ENCODE data around the gene NAT10. TPM values are rescaled to one million over a fixed set of nuclear protein-coding genes. Genes with fewer than 3 reads are reported as not detected.

NAT10 gene
- total RNA-seq, 1 donor from 2014 or later, result 31.6 TPM

DNA sequence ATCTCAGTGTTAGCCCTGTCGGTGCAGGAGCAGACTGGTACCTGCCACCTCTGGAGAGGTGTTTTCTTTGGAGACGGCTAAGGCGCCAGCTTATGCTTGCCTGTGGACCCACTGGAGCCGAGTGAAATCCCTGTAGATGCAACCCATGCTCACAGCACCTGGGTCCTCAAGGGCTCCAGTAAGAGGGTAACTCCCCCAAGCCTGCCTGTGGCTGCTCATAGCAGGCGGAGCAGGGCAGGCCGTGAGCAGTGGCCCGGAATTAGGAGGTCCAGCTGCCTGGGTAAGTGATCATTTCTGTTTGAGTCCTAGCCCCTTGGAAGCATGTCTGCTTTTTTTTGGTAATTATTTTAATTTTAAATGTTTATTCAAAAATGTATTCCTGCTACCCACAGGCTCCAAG lies 43.8 kb downstream of the NAT10 start:
- no peak for DNase-seq (ENCODE audit: low read depth)

DNA sequence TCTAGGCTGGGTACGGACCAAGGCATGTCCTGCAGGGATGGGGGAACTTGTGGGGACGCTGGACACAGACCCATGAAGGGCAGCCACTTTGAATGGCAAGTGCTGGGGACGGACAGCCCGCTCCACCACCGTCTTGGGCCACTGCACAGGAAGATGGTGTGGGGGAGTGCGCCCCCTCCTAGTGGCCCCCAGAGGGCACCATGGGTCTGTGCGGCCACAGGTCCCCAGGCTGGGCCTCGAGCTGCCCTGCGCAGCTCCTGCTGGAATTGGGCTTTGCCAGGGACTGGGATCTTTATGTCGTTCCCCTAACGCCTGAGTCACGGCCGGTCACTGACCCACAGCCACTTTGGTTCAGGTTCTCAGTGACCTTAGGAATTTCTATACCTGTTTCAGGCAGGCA lies 44.4 kb downstream of the NAT10 start:
- DNase-seq (ENCODE audit: low read depth), result no peak

DNA sequence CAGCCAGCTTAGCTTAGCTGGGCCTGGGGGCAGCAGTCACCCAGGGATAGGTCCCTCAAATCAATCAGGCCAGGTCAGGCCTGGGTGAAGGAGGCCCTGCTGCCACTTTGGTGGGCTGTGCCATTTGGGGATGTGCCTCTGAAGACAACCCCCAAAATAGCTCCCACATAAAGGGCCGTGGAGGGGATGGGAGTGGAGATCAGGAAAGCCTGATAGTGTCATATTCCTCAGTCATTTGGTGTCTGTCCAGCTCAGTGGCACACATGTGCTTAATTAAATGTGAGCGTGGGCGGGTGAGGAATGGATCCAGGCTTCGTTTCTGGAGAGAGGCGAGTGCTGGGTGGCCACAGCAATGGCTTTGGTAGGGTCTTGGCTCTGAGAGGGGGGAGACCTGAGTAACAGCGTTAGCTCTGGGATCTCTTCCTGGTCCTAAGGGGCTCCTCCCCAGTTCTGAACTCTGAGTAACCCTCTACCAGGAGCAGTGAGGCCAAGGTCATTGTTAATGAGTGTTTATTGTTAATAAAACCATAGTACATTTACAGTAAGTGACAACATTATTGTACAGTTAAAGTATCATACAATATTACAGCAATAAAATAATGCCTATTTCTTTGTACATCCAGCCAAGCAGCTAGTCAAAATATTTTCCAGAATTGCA lies 45.2 kb downstream of the NAT10 start:
- no peak for DNase-seq (ENCODE audit: low read depth)

DNA sequence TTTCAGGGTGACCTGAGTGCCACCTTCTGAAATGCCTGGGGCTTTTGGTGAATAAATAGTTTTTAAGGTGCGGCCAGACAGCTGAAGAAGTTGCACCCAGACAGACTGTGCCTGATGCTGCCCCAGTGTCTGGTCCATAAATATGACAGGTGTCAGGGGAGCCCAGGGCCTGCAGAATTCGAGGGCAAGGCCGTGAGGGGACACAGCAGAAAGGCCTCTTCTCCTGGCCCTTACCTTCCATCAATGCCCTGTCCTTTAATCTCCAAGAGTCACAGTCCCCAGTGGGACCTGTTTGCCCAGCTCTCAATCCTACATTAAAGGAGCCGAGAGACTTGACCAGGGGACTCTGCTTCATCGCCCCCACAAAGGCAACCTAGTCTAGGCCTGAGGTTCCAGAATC lies 45.7 kb downstream of the NAT10 start:
- DNase-seq (ENCODE audit: low read depth), result no peak

DNA sequence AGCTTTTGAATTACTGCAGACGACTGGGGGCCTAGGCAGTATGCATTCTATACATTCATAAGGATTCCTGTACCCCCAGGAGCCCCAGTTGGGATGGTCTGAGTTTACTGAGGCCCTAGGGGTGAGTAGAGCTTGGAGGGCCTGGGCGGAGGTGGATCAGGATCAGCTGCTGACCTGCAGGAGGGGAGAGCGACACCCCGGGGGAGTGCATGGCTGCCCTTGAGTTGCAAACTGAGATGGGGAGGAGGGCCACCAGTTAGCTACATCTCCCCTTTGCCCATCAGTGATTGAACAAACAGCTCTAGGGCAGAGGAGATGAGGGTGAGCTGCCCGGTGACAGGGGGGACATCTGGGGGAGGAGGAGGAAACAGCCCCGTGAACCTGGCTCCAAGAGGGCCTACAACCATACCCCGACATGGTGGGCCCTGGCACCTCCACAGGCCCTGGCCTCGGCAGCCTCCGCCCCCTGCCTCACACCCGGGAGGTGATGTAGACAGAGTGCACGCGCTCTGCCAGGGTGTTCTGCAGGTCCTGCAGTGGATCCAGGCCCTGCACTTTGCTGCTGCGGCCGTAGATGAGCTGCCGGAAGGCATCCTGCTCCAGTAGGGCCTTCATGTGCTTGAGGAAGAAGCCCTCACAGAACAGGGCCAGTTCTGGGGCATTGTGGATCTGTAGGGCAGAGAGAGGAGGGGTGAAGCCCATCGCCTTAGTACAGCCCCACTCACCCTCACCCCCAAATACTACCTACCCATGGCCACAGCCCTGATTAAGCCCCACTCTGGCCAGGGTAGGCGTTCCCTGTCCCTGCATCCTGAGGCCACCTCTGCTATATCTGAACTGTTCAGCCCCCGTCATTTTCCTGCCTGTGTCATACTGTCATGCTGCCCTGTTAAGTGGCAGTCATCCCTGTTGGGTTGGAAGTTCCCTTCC lies 46.8 kb downstream of the NAT10 start:
- DNase-seq (ENCODE audit: low read depth), result no peak

DNA sequence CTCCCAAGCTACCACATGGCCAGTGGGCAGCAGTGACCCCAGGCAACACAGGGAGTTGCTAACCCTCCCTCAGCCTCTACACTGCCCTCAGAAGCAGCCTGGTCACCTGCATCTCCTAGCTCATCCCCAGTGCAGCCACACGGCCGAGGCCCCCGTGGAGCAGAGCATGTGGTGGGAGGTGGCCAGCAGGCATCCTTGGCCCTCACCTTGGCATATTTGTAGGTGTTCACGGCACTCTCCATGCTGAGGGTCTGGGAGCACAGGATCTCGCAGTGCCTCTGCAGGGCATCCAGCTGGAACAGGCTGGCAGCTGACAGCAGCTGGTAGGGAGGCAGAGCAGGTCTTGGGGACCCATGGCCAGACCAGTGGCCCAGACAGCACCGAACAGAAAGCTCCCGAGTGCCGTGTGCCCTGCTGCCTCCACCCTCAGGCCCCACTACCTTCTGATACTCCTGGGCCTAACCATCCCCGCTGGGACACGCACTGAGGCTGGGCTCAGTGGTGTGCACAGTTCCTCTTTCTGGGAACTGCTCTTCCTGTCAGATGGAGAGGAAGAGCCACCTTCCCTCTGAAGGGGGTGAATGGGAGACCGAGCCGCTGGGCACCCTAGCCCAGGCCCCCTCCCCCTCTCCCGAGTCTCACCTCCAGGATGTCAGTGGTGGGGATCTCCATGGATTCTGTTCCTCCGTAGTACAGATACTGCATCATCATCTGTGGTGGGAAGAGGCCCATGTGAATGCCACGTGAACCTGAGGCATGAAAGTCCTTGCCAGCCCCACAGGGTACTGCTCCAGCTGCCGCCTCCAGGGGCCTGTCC lies 48.8 kb downstream of the NAT10 start:
- DNase-seq (ENCODE audit: low read depth), result no peak

DNA sequence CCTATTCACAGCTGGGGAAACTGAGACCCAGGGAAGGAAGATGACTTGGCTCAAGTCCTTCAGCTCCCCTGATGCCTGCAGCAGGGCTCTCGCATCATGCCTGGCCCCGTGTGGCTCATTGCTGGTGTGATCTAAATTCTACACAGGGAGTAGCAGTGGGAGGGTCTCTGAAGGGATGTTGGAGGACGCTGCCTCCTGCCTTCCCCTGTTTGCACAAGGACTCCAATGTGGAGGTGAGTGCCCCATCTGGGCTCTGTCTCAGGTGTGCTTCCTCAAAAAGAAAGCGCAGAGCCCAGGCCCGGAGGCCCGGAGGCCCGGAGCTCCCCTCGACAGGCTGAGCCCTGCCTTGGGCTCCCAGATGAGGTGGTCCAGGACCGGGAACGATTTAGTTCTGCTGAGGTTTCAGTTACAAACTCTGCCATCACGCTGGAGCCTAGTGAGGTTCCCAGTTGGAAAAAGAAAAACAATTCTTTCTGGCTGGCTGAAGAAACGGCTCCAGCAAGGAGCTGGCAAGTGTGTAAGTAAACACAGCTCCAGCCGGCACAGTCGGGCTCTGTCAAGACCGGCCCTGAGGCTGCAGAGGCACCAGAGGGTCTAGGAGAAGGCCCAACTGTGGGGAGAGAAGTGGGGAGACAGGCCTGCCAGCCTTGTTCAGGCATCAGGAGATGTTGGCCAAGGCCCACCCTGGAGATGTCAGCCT lies 49.8 kb downstream of the NAT10 start:
- no peak for DNase-seq (ENCODE audit: low read depth)

DNA sequence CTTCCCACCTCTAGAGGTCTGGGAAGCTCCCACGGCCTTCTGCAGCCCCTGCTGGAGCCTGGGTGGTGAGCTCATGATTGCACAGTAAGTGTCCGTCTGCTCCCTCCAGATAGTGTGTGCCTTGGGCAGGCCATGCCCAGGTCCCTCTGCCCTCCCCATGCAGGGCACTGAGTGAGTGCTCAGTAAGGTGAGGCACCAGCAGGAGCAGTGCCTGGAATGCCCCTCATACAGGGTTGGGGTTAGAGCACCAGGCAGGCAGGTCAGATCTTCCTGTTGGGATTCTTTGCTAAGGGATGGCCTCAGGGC lies 50.3 kb downstream of the NAT10 start:
- no peak for DNase-seq (ENCODE audit: low read depth)

DNA sequence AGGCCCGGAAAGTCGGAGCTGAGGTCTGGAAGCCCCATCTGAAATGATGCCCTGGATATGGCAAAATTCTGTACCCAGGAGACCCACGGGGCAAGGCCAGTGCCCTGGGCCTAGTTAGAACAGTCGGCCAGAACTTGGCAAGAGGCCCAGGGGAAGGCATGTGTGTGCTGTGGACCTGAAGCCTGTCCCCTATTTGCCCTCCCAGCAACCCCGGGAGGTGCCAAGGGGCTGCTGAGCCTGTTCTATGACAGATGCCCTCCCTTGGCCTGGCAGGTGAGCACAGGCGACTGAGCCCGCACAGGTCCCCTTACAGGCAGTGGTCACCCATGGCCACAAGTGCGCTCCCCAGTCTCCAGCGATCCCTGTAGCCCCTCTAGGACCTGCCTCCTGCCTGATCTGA lies 51.7 kb downstream of the NAT10 start:
- no peak for DNase-seq (ENCODE audit: low read depth)

DNA sequence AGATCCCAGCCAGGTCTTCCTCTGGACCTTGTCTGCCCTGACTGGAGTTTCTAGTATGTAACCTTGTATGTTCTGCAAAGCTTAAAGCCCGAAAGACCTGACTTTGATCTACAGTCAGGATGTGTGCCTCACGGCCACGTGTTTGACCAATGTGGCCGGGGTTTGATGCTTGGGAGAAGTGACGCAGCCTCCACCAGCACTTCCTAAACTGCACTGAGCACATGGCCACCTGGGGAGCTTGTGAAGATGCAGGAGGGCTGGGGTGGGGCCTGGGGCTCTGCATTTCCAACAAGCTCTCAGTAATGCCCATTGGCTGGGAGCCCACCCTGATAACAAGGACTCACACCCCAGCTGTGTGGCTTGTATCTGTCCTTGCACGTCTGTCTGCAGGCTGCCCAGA lies 53.2 kb downstream of the NAT10 start:
- no peak for DNase-seq (ENCODE audit: low read depth)

DNA sequence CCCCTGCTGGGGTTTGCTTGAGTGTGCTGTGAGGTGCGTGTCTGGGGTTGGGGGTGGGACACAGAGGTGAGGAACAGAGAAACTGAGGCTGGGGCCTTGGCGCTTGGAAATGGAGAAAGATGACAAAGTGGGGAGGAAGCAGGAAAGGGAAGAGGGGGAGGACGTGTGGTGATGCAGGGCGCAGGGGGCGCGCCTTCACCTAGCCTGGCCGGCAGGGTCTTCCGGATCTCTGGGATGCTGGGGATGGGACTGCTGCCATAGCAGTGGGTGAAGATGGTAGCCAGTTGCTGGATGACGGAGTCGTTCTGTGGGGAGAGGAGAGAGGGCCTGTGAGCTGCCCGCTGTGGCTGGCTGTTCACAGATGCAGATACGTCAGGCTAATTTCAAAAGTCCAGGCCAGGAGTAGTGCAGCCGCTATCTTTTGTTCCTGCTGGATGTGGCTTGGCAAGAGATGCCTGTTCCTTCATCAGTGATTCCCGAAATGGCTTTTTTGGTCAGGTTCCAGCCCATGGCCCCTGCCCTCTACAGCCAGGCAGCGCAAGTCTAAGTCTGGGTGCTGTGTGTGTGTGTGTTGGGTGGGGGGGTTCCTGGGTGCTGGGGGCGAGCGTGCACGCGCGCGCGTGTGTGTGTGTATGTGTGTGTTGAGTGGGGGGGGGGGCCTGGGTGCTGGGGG lies 54.8 kb downstream of the NAT10 start:
- no peak for DNase-seq (ENCODE audit: low read depth)

DNA sequence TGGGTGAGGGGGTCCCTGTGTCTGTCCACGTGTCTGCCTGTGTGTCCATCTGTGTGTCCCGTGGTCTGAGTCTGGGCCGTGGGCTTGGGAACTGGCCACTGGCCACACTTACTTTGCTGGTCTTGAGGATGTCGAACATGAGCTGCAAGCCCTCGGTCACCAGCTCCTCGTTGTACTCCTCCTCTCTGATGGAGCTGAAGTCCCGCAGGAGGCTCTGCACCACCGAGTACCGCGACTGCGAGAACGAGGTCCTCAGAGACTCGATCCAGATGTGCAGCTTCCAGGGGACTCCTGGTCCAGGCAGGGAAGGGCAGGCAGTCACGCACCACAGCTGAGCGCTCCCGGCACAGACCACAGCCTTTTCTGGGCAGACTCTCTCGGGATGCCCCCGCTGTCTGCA lies 55.4 kb downstream of the NAT10 start:
- DNase-seq (ENCODE audit: low read depth), result no peak

DNA sequence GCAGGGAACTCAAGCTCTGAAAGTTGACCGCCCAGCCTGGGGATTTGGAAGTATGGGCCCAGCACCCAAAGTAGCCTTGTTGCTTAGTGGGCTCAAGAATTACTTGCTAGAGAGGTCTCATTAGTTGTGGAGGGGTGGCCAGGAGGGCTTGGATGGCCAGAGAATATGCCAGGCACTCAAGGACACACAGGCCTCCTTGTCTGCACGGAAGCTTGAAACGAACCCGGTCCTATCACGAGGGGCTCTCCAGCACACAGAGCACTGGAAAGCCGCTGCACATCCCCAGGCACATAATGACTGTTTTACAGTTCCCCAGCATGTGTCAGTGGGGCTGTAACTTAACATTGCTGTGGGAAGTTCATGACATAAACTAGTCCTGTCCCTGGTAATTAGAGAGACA lies 55.9 kb downstream of the NAT10 start:
- no peak for DNase-seq (ENCODE audit: low read depth)

DNA sequence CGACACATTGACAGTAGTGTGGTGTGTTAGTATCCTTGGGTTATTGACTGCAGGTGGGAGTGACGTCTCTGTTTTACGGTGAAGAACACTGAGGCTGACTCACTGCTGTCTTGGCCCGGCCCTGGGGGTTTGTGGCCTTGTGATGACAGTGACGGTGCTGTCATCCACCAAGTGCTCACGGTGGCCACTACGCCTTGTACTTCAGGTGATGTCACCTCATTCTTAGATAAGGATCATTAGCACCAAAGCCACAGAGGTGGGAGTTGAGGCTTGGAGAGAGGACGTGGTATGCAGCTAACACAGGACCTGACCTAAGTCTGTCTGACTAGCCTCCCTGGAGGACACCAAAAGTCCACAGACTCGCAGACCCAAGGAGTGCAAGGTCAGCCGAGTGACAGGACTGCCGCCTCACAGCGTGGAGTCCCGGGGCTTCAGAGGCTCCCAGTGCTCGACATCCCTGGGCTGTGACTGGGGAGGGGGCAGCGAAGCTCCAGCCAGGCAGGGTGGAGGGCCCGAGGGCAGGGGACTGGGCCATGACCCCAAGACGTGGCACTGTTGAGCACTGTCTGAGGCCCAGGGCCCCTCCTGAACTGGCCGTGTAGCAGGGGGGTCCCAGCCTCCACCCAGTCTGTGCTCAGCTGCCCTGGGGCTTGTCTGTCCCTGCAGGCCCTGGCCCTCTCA lies 56.5 kb downstream of the NAT10 start:
- no peak for DNase-seq (ENCODE audit: low read depth)

DNA sequence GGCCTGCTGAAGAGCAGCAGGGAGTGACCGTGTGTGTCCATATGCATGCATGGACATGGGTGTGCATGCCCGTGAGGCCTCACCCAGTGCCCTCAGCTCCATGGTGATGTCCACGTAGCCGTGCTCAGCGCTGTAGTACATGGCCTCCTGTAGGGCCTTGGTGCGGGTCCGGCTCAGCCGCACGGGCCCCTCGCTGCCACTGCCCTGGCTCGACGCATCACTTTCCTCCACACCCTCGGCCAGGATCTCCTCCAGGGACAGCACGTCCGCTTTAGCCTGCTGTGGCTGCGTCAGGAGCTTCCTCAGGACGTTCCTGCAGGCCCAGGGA lies 57.0 kb downstream of the NAT10 start:
- no peak for DNase-seq (ENCODE audit: low read depth)

DNA sequence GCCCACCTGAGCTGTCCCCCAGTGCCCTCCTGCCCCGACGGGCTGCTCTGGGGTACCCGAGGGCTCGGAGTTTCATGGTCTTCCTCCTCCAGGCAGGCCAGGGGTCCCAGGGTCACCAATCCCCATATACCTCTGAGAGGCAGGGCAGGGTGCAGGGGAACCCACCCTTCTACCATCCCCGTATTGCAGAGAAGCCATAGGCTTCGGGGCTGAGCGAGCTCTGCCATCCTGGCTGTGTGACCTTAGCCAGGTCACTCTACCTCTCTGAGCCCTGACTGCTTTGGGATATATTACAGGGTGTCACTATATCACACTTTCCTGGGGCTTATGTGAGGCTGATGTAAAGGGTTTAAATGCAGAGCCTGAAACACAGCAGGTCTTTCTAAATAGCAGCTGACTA lies 57.4 kb downstream of the NAT10 start:
- DNase-seq (ENCODE audit: low read depth), result no peak

DNA sequence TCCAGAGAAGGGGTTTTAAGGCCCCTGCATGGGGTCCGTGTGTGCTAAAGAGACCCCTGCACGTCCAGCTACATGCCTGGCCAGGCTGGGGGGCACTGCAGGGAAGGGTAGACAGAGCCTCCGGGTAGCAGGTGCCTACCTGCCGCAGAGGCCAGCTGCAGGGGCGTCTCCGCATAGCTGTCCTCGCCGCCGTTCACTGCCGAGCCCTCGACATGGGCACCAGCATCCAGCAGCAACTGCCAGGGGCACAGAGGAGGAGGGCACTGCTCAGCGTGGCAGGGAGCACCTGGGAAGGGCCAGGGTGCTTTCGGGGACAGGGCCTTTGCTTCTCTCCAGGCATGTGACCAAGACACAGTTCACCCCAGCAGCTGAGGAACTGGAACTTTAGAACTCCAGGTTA lies 59.7 kb downstream of the NAT10 start:
- no peak for DNase-seq (ENCODE audit: low read depth)

DNA sequence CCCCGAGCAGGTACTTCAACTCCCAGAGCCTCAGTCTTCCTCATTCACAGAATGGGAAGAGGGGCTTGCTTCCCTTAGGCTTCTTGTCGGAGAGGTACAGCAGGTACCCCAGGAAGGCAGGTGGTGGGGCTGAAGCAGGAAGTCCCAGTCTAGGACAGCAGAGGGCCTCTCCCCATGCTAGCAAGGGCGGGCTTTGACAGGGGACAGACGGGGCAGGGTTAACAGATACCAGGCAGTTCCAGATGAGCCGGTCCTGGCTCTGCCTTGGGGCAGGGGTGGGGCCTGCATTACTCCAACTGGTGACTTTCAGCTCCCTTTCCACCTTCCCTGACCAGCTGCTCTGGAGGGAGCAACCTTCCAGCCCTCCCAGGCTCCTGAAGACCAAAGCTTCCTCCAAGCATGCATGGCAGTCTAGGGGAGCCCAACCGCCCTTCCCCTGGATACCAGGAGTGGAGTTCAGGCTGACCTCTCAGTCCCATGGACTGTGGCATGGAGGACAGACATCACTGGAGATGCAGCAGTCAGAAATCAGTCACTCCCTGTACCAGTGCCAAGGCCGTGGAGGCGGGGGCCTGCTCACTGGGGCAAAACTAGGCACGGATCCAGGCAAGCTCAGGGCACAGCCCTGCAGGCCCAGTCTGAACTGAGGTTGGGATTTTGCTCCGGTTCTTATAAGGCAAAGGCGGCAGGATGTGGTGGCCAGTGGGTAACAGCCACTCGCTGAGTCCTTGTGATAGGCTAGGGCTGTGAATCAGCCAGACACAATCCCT lies 60.5 kb downstream of the NAT10 start:
- DNase-seq (ENCODE audit: low read depth), result no peak

DNA sequence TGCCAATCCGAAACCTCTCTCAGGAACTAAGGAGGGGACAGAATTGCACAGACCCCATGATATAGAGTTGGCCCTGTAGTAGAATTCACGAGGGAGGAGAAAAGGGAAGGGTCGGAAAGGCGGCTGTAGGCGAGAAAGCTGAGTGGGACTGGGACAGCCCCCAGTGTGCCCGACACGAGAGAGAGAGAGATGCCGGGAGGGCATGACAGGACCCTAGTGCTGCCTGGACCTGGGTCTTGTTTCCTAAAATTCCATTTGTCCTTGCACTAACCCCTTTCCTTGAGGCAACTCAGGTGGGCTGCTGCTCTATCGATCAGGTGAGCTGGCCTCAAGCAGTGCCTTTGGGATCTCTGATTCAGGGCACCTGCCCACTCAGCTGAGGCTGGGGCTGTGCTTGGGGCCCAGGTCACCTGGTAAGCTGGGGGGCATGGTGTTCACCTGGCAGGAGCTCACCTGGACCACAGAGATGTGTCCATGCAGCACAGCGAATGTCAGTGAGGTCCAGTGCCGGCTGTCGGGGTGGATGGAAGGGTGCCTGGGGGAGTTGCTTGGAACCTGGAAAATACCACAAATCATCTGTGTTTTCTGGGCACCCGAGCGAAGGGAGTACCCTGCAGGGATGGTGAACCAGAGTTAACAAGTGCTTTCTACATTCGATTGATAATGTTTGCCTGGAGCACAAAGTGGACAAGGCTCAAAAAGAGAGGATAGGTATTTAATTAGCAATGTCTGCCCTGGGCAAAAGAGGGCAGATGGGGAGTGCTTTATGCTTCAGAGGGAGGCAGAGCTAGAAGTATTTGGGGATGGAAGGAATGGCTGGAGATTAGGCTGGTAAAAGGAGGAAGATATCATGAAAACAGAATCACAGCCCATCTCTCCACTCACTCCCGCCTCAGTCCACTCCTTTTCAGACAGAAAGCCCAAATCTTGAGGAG lies 61.6 kb downstream of the NAT10 start:
- no peak for DNase-seq (ENCODE audit: low read depth)
